SU-DHL-6 (cell line): ENCODE results near the gene POLR1A.

Experiments
- H2AFZ ChIP-seq: fragments of 200-600 bp; sonication (generic); 2 replicates; pipeline ENCODE4 v1.6.1; 2014; ENCODE audit warnings: low read depth, mild to moderate bottlenecking, moderate library complexity, mixed read lengths, antibody characterized with exemption, low read length; ENCODE audit not compliant: severe bottlenecking
- H3F3A ChIP-seq: fragments of 200-600 bp; shearing (Covaris generic); 2 replicates; pipeline ENCODE4 v1.6.0; 2016; ENCODE audit warnings: antibody characterized with exemption, mild to moderate bottlenecking; ENCODE audit not compliant: insufficient read depth
- H3K27ac ChIP-seq: fragments of 200-600 bp; sonication (generic); 2 replicates; pipeline ENCODE4 v1.5.1; 2016; ENCODE audit warnings: low read depth, mild to moderate bottlenecking, low read length, moderate library complexity, mixed read lengths
- H3K27me3 ChIP-seq: fragments of 200-600 bp; sonication (generic), shearing (Covaris generic); 2 replicates; pipeline ENCODE4 v1.6.0; 2014; ENCODE audit warnings: mild to moderate bottlenecking, low read length
- H3K36me3 ChIP-seq: fragments of 200-600 bp; sonication (generic); 2 replicates; pipeline ENCODE4 v1.6.1; 2014; ENCODE audit warnings: mild to moderate bottlenecking, low read length, mixed read lengths
- H3K4me2 ChIP-seq: fragments of 300-600, 200-600 bp; shearing (Covaris generic), sonication (generic); 2 replicates; pipeline ENCODE4 v1.6.0; 2014; ENCODE audit warnings: low read length, low read depth, mild to moderate bottlenecking; ENCODE audit not compliant: poor library complexity, severe bottlenecking
- H3K4me3 ChIP-seq: fragments of 200-600 bp; sonication (generic); 2 replicates; pipeline ENCODE4 v1.5.1; 2014; ENCODE audit warnings: antibody characterized with exemption, low read length, mild to moderate bottlenecking, mixed read lengths; ENCODE audit not compliant: insufficient read depth, poor library complexity, severe bottlenecking
- H3K79me2 ChIP-seq: fragments of 200-600 bp; sonication (generic); 2 replicates; pipeline ENCODE4 v1.6.1; 2014; ENCODE audit warnings: mild to moderate bottlenecking, low read length, moderate library complexity; ENCODE audit not compliant: insufficient read depth
- H3K9ac ChIP-seq: fragments of 200-600 bp; sonication (generic); 2 replicates; pipeline ENCODE4 v1.7.0; 2014; ENCODE audit warnings: mild to moderate bottlenecking, low read length
- H3K9me2 ChIP-seq: fragments of 200-600 bp; sonication (generic); replicated peaks from 2 replicates; pipeline ENCODE4 v1.6.1; 2014; ENCODE audit warnings: low read length; ENCODE audit not compliant: insufficient read depth
- H3K9me3 ChIP-seq: fragments of 200-600 bp; sonication (generic); 2 replicates; pipeline ENCODE4 v1.6.1; 2014; ENCODE audit warnings: low read length, mixed read lengths; ENCODE audit not compliant: insufficient read depth
- H4K20me1 ChIP-seq: fragments of 200-600 bp; sonication (generic); 2 replicates; pipeline ENCODE4 v1.6.1; 2014; ENCODE audit warnings: low read depth, mild to moderate bottlenecking, antibody characterized with exemption, low read length, moderate library complexity, mixed read lengths
- EZH2phosphoT487 ChIP-seq: fragments of 200-600 bp; sonication (generic), shearing (Covaris generic); conservative IDR thresholded peaks from 2 replicates; pipeline ENCODE4 v1.6.1; 2018; ENCODE audit warnings: mild to moderate bottlenecking, antibody characterized with exemption, low read length, moderate library complexity, mixed read lengths
- TF ChIP-seq, protein P1 (sequence below): fragments of 200-600 bp; sonication (generic); IDR thresholded peaks from one replicate; pipeline ENCODE4 v1.5.1; 2017; ENCODE audit warnings: antibody characterized with exemption, mild to moderate bottlenecking, low read length, moderate library complexity; ENCODE audit not compliant: insufficient read depth, poor library complexity, severe bottlenecking

POLR1A gene

DNA sequence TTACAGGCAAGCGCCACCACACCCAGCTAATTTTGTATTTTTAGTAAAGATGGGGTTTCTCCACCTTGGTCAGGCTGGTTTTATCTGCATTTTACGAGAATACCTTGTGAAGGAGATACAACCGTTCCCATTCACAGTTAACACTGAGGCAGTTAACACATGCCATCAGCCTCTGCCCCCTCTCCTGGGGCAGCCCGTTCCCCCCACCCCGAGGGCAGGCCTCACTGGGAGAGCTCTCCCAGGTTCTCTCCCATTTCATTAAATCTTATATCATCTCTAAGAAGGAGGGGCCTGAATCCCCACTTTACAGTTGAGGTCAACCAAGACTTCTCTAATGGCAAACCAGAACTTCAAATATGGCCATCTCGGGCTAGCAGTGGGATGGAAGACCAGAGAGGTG is 121.9 kb downstream of the POLR1A start:
- Histone ChIP-seq H3K4me2 (no peak overlapping the region), H3K9me2 (no peaks in the 10 kb centered on the region), H3K27me3 (no peaks in the 10 kb centered on the region), H3K27ac (no peak overlapping the region), H3F3A (no peaks in the 10 kb centered on the region), H3K9ac (no peak overlapping the region), H3K4me3 (no peak overlapping the region), H3K79me2 (no peaks in the 10 kb centered on the region), H3K9me3 (no peaks in the 10 kb centered on the region), H3K36me3 (no peaks in the 10 kb centered on the region), H4K20me1 (no peaks in the 10 kb centered on the region), H2AFZ (no peak overlapping the region)
- TF ChIP-seq, protein P1, sequence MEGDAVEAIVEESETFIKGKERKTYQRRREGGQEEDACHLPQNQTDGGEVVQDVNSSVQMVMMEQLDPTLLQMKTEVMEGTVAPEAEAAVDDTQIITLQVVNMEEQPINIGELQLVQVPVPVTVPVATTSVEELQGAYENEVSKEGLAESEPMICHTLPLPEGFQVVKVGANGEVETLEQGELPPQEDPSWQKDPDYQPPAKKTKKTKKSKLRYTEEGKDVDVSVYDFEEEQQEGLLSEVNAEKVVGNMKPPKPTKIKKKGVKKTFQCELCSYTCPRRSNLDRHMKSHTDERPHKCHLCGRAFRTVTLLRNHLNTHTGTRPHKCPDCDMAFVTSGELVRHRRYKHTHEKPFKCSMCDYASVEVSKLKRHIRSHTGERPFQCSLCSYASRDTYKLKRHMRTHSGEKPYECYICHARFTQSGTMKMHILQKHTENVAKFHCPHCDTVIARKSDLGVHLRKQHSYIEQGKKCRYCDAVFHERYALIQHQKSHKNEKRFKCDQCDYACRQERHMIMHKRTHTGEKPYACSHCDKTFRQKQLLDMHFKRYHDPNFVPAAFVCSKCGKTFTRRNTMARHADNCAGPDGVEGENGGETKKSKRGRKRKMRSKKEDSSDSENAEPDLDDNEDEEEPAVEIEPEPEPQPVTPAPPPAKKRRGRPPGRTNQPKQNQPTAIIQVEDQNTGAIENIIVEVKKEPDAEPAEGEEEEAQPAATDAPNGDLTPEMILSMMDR: no peak
- TF ChIP-seq EZH2phosphoT487: no peak

DNA sequence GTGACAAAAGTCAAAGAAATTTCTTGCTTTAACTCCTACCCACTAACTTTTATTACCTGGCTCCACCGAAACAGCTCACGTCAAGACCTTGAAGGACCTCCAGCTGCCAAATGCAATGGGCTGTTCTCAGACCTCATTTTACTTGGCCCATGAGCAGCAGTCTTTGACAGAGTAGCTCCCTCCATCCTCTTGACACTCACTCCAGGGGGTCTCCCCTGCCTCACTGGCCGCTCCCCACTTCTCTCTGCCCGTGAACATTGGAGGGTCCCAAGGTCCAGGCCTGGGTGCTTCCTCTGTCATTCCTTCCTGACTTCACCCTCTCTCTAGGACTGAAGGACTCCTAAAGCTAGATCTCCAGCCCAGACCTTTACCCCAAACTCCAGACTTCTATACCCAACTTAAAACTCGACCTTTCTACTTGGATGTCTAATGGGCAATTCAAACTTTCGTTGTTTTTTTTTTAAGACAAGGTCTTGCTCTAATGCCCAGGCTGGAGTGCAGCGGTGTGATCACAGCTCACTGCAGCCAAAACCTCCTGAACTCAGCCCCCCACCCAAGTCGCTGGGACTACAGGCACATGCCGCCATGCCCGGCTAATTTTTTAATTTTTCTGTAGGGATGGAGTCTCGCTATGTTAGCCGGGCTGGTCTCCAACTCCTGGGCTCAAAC is 124.0 kb downstream of the POLR1A start:
- Histone ChIP-seq H3K9me3 (no peaks in the 10 kb centered on the region), H3K4me2 (no peak overlapping the region), H4K20me1 (no peaks in the 10 kb centered on the region), H3K27me3 (no peaks in the 10 kb centered on the region), H3K9me2 (no peaks in the 10 kb centered on the region), H2AFZ (no peak overlapping the region), H3K9ac (no peak overlapping the region), H3K4me3 (no peak overlapping the region), H3K36me3 (no peaks in the 10 kb centered on the region), H3K79me2 (no peaks in the 10 kb centered on the region), H3F3A (no peaks in the 10 kb centered on the region), H3K27ac (no peak overlapping the region)
- TF ChIP-seq EZH2phosphoT487: no peak
- TF ChIP-seq, protein P1: no peak

DNA sequence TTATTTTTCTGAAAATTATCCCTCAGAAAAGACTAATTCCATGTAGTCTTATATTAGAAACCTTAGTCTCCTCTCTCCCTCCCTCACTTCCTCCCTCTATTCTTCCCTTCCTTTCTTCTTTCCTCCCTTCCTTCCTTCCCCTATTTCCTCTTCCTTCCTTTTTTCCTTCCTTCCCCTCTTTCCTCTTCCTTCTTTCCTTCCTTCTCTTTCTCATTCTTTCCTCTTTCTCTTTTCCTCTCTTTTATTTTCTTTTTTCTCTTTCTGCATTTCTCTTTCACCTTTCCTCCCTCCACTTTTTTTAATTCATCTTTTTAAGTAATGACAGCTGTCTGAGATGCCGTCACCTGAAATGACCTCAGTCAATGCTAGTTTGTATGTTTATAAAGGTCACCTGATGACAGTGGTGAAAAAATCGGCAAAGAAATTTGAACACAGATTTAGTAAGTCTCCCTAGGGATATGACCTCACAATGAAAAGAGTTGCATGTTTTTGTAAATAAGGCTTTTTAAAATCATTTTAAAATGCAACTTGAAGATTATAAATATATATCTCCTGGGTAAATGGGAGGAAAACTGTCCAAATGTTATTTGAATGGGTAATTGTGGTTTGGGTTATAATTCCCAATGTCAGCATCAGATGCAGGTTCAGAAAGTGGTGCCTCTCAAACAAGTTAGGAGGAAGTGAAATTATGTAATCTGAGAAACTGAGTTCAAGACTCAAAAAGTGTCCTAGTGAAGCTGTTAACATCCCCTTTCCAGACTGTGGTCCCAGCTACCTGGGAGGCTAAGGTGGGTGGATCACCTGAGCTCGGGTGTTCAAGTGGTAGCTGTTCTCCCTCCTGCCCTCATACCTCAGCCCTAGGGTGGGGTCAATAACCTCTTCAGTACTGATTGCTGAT is 126.6 kb downstream of the POLR1A start:
- TF ChIP-seq EZH2phosphoT487: no peak
- TF ChIP-seq, protein P1: no peak
- Histone ChIP-seq H3K36me3 (no peaks in the 10 kb centered on the region), H3K4me2 (no peak overlapping the region)

More for the DNA sequence above, 126.6 kb downstream of the POLR1A start:
- no peak overlapping the region for H3K4me3 ChIP-seq
- H4K20me1 ChIP-seq: no peaks in the 10 kb centered on the region
- H2AFZ ChIP-seq: no peak overlapping the region
- H3K27me3 ChIP-seq: no peaks in the 10 kb centered on the region
- H3K9me3 ChIP-seq: no peaks in the 10 kb centered on the region
- no peaks in the 10 kb centered on the region for H3K79me2 ChIP-seq
- H3F3A ChIP-seq: no peaks in the 10 kb centered on the region
- no peak overlapping the region for H3K27ac ChIP-seq
- no peak overlapping the region for H3K9ac ChIP-seq
- no peaks in the 10 kb centered on the region for H3K9me2 ChIP-seq
